Umbilical cord (tissue), 2 donors: ENCODE data around the gene ACO2. TPM values are rescaled to one million over a fixed set of nuclear protein-coding genes. Genes with fewer than 3 reads are reported as not detected.
A peak's percentile ranks its signal among the peaks of the same experiment; 100 is the strongest.
"Not testable (repeated sequence)": the region's sequence is repeated elsewhere in the genome, so short reads cannot be mapped to it uniquely, and the experiment has no call there.

Experiments
- DNase-seq: peaks from one replicate; pipeline ENCODE4 v3.0.0-alpha.2; 2015; ENCODE audit warnings: low spot score
- total RNA-seq: library from RNA; depleted of rRNA; stranded (reverse); fragments of >200 nt; gene quantifications from one replicate; pipeline ENCODE4 v1.2.3, GENCODE V29; 2014; ENCODE audit warnings: low replicate concordance; ENCODE audit not compliant: insufficient read depth

Gene ACO2
- total RNA-seq, 1 donor from 2014 or later, result 19.7 TPM

GRCh38 chr22:41567512-41567768 lies 98.5 kb downstream of the ACO2 start:
- no peak for DNase-seq

DNA sequence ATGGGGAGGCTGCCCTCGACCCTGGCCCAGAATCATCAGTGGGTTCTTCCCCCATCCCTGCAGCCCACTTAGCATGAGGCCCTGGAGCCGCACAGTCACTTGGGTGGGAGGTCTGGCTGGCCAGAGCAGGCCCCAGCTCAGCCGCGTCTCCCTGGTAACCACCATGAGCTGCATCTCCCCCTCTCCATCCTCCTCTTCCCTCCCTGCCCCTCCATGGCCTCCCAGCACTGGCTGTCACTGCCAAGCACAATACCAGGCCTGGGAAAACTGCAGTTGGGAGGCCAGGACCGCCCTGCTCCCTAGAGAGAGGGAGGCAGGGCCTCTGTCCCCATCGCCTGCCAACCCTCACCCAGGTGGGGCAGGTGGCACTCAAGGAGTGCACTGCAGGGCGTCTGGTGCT lies 99.9 kb downstream of the ACO2 start:
- peak; percentile 29 for DNase-seq

DNA sequence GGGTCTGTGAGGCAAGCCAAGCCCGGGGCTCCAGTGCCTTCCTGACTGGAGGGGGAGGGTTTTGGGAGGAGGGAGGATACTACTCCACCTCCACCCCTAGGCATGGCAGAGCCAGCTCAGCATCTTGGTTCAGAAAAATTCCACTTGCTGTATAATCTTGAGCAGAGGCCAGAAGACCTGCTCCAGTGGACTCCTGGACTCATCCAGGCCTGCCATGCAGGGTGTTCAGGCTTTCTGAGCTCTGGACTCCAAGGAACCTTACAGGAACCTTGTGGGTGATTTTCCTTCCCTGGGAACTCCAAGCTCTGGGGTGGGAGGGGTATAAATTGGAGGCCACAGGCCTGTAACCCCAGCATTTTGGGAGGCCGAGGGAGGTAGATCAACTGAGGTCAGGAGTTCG lies 101.3 kb downstream of the ACO2 start:
- no peak for DNase-seq

DNA sequence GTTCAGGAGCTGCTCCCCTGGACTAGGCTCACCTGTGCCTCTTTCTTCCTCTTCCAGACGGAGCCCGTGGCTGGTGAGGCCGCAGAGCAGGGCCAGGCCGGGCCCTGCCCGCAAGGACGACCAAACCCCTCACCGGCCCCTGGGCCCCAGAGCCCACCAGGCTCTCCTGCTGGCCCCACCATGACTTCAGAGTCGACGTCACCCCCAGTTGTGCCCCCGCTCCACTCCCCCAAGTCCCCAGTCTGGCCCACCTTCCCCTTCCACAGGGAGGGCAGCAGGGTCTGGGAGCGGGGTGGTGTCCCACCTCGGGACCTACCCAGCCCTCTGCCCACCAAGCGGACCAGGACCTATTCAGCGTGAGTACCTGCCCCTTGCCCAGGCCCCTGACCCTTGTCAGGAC lies 102.9 kb downstream of the ACO2 start:
- DNase-seq, result no peak

DNA sequence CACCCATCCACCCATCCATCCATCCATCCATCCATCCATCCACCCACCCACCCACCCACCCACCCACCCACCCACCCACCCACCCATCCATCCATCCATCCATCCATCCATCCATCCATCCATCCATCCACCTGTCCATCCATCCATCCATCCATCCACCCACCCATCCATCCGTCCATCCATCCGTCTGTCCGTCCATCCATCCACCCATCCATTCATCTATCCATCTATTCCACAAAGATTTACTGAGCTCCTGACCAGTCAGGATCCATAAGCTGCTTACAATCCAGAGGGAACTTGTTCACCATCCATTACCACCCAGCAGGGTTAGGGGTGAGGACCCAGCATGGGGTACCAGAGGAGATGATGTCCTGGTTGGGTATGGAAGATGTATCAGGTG lies 103.4 kb downstream of the ACO2 start:
- DNase-seq, result not testable (repeated sequence)

DNA sequence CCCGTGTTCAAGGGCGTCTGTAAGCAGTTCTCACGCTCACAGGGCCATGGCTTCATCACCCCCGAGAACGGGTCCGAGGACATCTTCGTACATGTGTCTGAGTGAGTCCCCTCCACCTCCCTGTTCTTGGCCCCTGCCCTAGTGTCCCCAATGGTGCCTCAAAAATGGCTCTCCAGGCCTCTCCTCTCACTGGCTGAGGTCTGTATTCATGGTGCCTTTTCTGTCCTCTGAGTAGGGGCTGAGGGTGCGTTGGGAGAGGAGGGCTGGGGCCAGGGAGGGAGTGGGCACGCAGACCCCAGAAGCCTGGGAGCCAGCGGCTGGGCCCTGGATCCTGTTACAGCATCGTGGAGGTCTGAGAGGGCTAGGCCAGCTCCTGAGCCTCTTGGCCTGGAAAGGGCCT lies 104.8 kb downstream of the ACO2 start:
- DNase-seq, result no peak

GRCh38 chr22:41574847-41575381 lies 106.0 kb downstream of the ACO2 start:
- DNase-seq, result no peak

GRCh38 chr22:41575533-41575932 lies 106.6 kb downstream of the ACO2 start:
- DNase-seq, result no peak

DNA sequence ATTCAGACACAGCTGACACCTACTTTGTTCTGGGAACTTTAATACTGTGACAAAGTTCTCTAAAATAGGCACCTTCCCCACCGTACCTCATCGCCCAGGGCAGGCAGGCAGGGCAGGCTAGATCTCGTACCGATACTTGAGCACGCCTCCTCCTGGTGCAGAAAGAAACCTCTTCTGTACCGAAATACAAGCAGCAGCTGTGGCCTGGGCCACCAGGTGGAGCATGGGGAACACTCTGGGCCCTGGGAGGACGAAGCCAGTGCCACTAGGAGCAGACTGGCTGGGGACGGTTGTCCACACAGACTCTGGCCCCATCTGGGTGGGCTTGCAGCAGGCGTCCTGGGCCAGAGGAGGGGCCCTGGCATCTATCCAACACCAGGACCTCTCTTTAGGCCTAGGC lies 108.0 kb downstream of the ACO2 start:
- peak; percentile 27 for DNase-seq

DNA sequence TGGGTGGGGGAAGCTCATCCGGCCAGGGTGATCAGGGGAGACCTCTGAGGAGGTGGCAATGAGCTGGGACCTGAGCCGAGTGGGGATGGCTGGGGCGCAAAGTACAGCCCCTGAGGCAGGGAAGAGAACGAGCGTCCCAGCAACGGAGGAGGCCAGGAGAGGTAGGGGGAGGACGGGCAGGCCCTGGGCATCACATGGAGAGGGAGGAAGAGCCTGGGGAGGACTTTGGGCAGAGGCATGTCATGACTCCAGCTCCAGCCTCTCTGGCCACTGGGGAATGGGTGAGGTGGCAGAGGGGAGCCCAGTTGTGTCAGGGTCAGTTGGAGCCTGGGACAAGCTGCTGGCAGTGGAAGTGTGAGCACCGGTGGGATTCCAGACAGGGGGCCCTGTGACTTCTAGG lies 109.2 kb downstream of the ACO2 start:
- no peak for DNase-seq

Other genes with a start within 250 kb of the ACO2 start
- gene CHADL, start 228.2 kb upstream of the ACO2 start, total RNA-seq, result 1.9 TPM
- gene RANGAP1, start 182.9 kb upstream of the ACO2 start, total RNA-seq, result 11.1 TPM
- 24.6 TPM for gene ZC3H7B, start 167.6 kb upstream of the ACO2 start, total RNA-seq
- 6.3 TPM for gene TEF, start 87.2 kb upstream of the ACO2 start, total RNA-seq
- 12.5 TPM for gene TOB2, start 22.3 kb upstream of the ACO2 start, total RNA-seq
- 19.5 TPM for gene PHF5A, start 425 bp upstream of the ACO2 start, total RNA-seq
- 4.6 TPM for gene POLR3H, start 75.4 kb downstream of the ACO2 start, total RNA-seq
- 1.2 TPM for gene CSDC2, start 91.9 kb downstream of the ACO2 start, total RNA-seq
- 19.5 TPM for gene PMM1, start 120.7 kb downstream of the ACO2 start, total RNA-seq
- 14.7 TPM for gene DESI1, start 151.9 kb downstream of the ACO2 start, total RNA-seq
- 123 TPM for gene XRCC6, start 152.2 kb downstream of the ACO2 start, total RNA-seq
- 35.9 TPM for gene SNU13, start 219.8 kb downstream of the ACO2 start, total RNA-seq
- 7.5 TPM for gene MEI1, start 230.4 kb downstream of the ACO2 start, total RNA-seq